Measurements from ENCODE around the gene STAG2. TPM values are rescaled to one million over a fixed set of nuclear protein-coding genes. Genes with fewer than 3 reads are reported as not detected.

STAG2 gene
- 100 to 1,000 TPM in 1 of 4 donors, 10 to 100 TPM in 3; 79.2 to 131 (median 88.3) TPM for total RNA-seq

GRCh38 chrX:123961268-123962005 lies at the start of gene STAG2:
Gene STAG2 (plus strand): TSS chrX:123961706. CDS start chrX:124022628, 60,922 bp downstream.
- 0 to 40% methylated on average over 1 to 5 of the region's 38 CpGs for WGBS, 2 donors (ENCODE audit: low coverage in 1 of 2)

GRCh38 chrX:123917069-123917468 lies 44.4 kb upstream of the STAG2 start:
- Histone ChIP-seq H3K4me3 (no peak overlapping the region), H3K27ac (no peak overlapping the region), H3K9me3 (no peaks in the 10 kb centered on the region), H3K4me1 (no peaks in the 10 kb centered on the region), H3K36me3 (no peaks in the 10 kb centered on the region), H3K27me3 (no peaks in the 10 kb centered on the region)
- no peak for TF ChIP-seq CTCF (IDR thresholded peaks at IDR 0.05)
- no peak for TF ChIP-seq POLR2A (IDR thresholded peaks at IDR 0.05)
- no peak for TF ChIP-seq POLR2AphosphoS5 (IDR thresholded peaks at IDR 0.05)
- TF ChIP-seq EP300 (IDR thresholded peaks at IDR 0.05), result no peak
- no peak for ATAC-seq

More at GRCh38 chrX:123961268-123962005, at the start of gene STAG2:
- TF ChIP-seq POLR2AphosphoS5 (IDR thresholded peaks at IDR 0.05), result no peak
- TF ChIP-seq CTCF (IDR thresholded peaks at IDR 0.05), result no peak
- no peak for TF ChIP-seq EP300 (IDR thresholded peaks at IDR 0.05)
- TF ChIP-seq POLR2A (IDR thresholded peaks at IDR 0.05), result no peak
- Histone ChIP-seq H3K27ac (peak within 1 kb of the TSS; percentile 95 to 100 (median 96)), H3K9me3 (no peaks in the 10 kb centered on the region), H3K36me3 (no peaks in the 10 kb centered on the region), H3K4me1 (peaks cover 0 to 23% (median 0%) of the 10 kb centered on the region in 3 donors), H3K4me3 (peak within 1 kb of the TSS; percentile 78 to 99), H3K27me3 (no peaks in the 10 kb centered on the region)
- peak; percentile 53 for ATAC-seq

- ATAC-seq, result no peak
- Histone ChIP-seq H3K36me3 (no peaks in the 10 kb centered on the region), H3K4me3 (no peak overlapping the region), H3K4me1 (no peaks in the 10 kb centered on the region), H3K27me3 (no peaks in the 10 kb centered on the region), H3K9me3 (no peaks in the 10 kb centered on the region), H3K27ac (no peak overlapping the region)
- TF ChIP-seq POLR2AphosphoS5 (IDR thresholded peaks at IDR 0.05) (no peak), POLR2A (IDR thresholded peaks at IDR 0.05) (no peak), EP300 (IDR thresholded peaks at IDR 0.05) (no peak), CTCF (IDR thresholded peaks at IDR 0.05) (no peak)
- 57% methylated on average over 4 of the region's 4 CpGs for WGBS, 2 donors (ENCODE audit: low coverage in 1 of 2)
Observed at GRCh38 chrX:123918106-123918721, 43.3 kb upstream of the STAG2 start.

GRCh38 chrX:123920105-123920785 lies 41.3 kb upstream of the STAG2 start:
- H3K27me3 ChIP-seq, result no peaks in the 10 kb centered on the region
- H3K4me1 ChIP-seq, result no peaks in the 10 kb centered on the region
- H3K9me3 ChIP-seq, result no peaks in the 10 kb centered on the region
- 60 to 63% methylated on average over 1 of the region's 1 CpG for WGBS, 2 donors (ENCODE audit: low coverage in 1 of 2)
- TF ChIP-seq CTCF (IDR thresholded peaks at IDR 0.05), result no peak
- no peak for TF ChIP-seq POLR2A (IDR thresholded peaks at IDR 0.05)
- no peak for TF ChIP-seq POLR2AphosphoS5 (IDR thresholded peaks at IDR 0.05)
- TF ChIP-seq EP300 (IDR thresholded peaks at IDR 0.05), result no peak
- no peak for ATAC-seq
- no peak overlapping the region for H3K27ac ChIP-seq
- H3K4me3 ChIP-seq, result no peak overlapping the region
- H3K36me3 ChIP-seq, result no peaks in the 10 kb centered on the region
